Measurements from ENCODE around the gene LDLRAD4.

LDLRAD4 gene

DNA sequence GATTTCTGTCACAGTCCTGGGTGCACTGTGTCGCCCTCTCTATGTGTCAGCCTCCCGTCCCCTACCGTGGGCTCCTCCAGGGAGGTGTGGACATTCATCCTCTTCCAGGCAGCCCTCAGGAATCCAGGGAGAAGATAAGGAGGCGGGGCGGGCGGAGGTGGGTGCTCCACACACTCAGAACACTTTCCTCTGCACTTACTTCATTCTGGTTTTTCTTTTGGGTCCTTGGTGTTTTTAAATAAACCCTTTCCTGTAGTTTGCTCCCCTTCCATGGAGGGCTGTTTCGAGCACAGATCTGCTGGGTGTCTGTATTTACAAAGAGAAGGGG lies 323.9 kb downstream of the LDLRAD4 start:
- TF ChIP-seq, protein P1, sequence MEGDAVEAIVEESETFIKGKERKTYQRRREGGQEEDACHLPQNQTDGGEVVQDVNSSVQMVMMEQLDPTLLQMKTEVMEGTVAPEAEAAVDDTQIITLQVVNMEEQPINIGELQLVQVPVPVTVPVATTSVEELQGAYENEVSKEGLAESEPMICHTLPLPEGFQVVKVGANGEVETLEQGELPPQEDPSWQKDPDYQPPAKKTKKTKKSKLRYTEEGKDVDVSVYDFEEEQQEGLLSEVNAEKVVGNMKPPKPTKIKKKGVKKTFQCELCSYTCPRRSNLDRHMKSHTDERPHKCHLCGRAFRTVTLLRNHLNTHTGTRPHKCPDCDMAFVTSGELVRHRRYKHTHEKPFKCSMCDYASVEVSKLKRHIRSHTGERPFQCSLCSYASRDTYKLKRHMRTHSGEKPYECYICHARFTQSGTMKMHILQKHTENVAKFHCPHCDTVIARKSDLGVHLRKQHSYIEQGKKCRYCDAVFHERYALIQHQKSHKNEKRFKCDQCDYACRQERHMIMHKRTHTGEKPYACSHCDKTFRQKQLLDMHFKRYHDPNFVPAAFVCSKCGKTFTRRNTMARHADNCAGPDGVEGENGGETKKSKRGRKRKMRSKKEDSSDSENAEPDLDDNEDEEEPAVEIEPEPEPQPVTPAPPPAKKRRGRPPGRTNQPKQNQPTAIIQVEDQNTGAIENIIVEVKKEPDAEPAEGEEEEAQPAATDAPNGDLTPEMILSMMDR (IDR thresholded peaks at IDR 0.05; ENCODE audit: insufficient read depth, low read depth, low read length, missing control alignments), result no peak
- H3K4me3 ChIP-seq (ENCODE audit: low read length), result no peak overlapping the region
- no peak for DNase-seq (ENCODE audit: low read depth)

GRCh38 chr18:13543144-13543543 lies 324.6 kb downstream of the LDLRAD4 start:
- no peak for DNase-seq (ENCODE audit: low read depth)
- no peak overlapping the region for H3K4me3 ChIP-seq (ENCODE audit: low read length)
- TF ChIP-seq, protein P1 (IDR thresholded peaks at IDR 0.05; ENCODE audit: insufficient read depth, low read depth, low read length, missing control alignments), result no peak

DNA sequence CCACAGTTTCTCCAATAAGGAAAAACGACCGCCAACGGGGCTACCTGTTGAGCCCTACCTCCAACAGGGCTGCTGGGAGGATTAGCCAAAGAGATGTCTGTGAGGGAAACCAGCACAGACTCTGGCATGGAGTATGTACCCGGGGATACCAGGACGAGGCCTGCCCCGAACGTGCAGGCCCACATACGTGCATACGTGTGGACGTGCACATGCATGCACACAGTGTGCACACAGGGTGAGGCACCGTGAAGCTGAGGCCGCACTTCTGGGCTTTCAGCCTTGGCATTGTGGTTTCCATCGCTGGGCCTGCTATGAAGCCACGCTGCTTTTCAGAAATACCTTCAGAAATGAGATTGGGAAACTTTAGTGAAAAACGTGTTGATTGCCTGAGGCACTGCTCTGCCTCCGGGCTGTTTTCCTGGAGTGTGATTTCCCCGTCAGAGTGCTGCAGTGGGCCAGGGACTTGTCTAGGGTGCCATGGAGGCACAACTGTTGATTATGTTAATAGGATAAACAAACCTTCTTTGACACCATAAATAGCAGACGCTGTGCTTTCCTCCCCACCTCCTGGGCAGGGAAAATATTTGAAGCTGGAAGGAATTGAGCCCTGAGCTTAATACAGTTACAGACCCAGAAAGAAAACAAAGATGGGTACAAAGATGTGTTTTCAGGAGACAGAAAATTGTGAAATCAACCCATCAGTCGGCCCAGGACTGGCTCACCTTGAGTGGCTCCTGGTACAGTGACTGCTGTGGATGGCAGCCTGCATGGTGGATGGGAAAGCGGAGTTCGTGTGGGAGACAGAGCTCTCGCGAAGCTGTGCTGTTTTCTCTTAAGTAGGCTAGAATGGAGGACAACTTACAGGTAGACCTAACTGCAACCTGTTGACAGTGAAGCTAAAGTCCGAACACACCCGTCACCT lies 325.5 kb downstream of the LDLRAD4 start:
- H3K4me3 ChIP-seq (ENCODE audit: low read length), result no peak overlapping the region
- DNase-seq (ENCODE audit: low read depth), result no peak
- TF ChIP-seq, protein P1 (IDR thresholded peaks at IDR 0.05; ENCODE audit: insufficient read depth, low read depth, low read length, missing control alignments), result no peak

DNA sequence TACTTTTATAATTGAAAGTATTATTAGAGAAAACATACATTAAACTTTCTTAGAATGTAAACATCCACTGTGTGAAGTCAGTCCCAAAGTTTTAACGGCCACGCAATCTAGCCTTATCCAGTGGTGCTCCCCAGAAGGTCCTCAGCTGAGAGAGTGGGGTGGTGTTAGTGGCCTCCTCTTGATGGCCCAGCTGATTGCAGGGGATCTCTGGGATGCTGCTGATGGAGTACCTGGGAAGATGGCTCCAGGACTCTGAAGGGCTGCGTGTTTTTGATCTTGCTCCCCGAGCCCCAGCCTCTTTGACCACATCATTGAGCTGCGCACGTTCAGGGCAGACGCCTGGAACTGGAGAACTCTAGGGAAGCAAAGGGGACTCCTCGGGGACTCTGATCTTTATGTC lies 326.4 kb downstream of the LDLRAD4 start:
- H3K4me3 ChIP-seq (ENCODE audit: low read length), result no peak overlapping the region
- no peak for DNase-seq (ENCODE audit: low read depth)
- TF ChIP-seq, protein P1 (IDR thresholded peaks at IDR 0.05; ENCODE audit: insufficient read depth, low read depth, low read length, missing control alignments), result no peak

- DNase-seq (ENCODE audit: low read depth), result no peak
- TF ChIP-seq, protein P1 (IDR thresholded peaks at IDR 0.05; ENCODE audit: insufficient read depth, low read depth, low read length, missing control alignments), result no peak
- H3K4me3 ChIP-seq (ENCODE audit: low read length), result no peak overlapping the region
Measured at GRCh38 chr18:13545514-13545913, 327.0 kb downstream of the LDLRAD4 start.

GRCh38 chr18:13545955-13546354 lies 327.4 kb downstream of the LDLRAD4 start:
- no peak overlapping the region for H3K4me3 ChIP-seq (ENCODE audit: low read length)
- no peak for DNase-seq (ENCODE audit: low read depth)
- TF ChIP-seq, protein P1 (IDR thresholded peaks at IDR 0.05; ENCODE audit: insufficient read depth, low read depth, low read length, missing control alignments), result no peak

DNA sequence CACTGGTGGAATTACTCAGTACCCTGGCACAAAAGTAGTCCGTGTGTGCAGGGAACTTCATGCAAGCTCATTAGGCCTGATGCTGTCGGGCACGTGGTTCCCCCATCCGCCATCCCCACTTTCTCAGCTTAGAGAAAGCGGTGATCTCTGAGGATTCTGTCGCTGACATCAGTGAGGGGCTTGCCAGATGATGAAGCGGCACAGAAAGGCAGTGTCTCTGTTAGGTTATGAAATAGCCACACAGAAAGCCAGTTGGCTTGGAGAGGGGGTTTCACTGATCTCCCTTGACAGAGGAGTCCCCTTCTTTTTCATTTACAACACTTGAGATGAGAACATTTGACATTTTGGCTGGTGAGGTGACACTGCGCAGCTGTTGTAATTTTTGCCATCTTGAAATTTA lies 328.1 kb downstream of the LDLRAD4 start:
- no peak overlapping the region for H3K4me3 ChIP-seq (ENCODE audit: low read length)
- TF ChIP-seq, protein P1 (IDR thresholded peaks at IDR 0.05; ENCODE audit: insufficient read depth, low read depth, low read length, missing control alignments), result no peak

More for the DNA sequence above, 328.1 kb downstream of the LDLRAD4 start:
- no peak for DNase-seq (ENCODE audit: low read depth)

Data from epithelial cell of esophagus (primary cell).